Measurements from ENCODE around the gene CLN5.
"Not testable (repeated sequence)": the region's sequence is repeated elsewhere in the genome, so short reads cannot be mapped to it uniquely, and the experiment has no call there.

Gene CLN5

GRCh38 chr13:76991796-76992547, at the start of gene CLN5:
CLN5 (plus strand) TSS chr13:76992081; CDS start chr13:76992099, 18 bp downstream.
- peak within 1 kb of the TSS; percentile 98 for H3K27ac Mint-ChIP-seq
- peaks cover 20% of the 10 kb centered on the region for H3K4me1 Mint-ChIP-seq
- ATAC-seq (ENCODE audit: low read depth), result peak; percentile 87
- H3K27me3 Mint-ChIP-seq, result no peaks in the 10 kb centered on the region
- peaks cover 8% of the 10 kb centered on the region for H3K36me3 Mint-ChIP-seq
- peak within 1 kb of the TSS; percentile 96 for H3K4me3 Mint-ChIP-seq
- DNase-seq (ENCODE audit: low spot score in 2 of 2), result peak; percentile 89 to 94
- H3K9me3 Mint-ChIP-seq, result no peaks in the 10 kb centered on the region

- Mint-ChIP-seq H3K9me3 (peaks cover 2% of the 10 kb centered on the region), H3K36me3 (peaks cover 1% of the 10 kb centered on the region), H3K27ac (no peak overlapping the region), H3K27me3 (peaks cover 6% of the 10 kb centered on the region), H3K4me3 (no peak overlapping the region), H3K4me1 (peaks cover 9% of the 10 kb centered on the region)
- ATAC-seq (ENCODE audit: low read depth) (peak; percentile 43), DNase-seq (ENCODE audit: low spot score in 2 of 2) (no peak)
These were observed 49.5 kb upstream of the CLN5 start for GRCh38 chr13:76942363-76942762.

- Mint-ChIP-seq H3K27me3 (peaks cover 6% of the 10 kb centered on the region), H3K4me1 (peaks cover 9% of the 10 kb centered on the region), H3K36me3 (peaks cover 1% of the 10 kb centered on the region), H3K27ac (no peak overlapping the region), H3K4me3 (no peak overlapping the region), H3K9me3 (peaks cover 2% of the 10 kb centered on the region)
- ATAC-seq (ENCODE audit: low read depth) (no peak), DNase-seq (ENCODE audit: low spot score in 2 of 2) (no peak)
These were observed 48.2 kb upstream of the CLN5 start for GRCh38 chr13:76943646-76944045.

- Mint-ChIP-seq H3K9me3 (peaks cover 2% of the 10 kb centered on the region), H3K36me3 (peaks cover 1% of the 10 kb centered on the region), H3K27me3 (peaks cover 6% of the 10 kb centered on the region), H3K27ac (no peak overlapping the region), H3K4me1 (peaks cover 9% of the 10 kb centered on the region), H3K4me3 (no peak overlapping the region)
- ATAC-seq (ENCODE audit: low read depth), result no peak
- DNase-seq (ENCODE audit: low spot score in 2 of 2), result no peak
These were observed 47.4 kb upstream of the CLN5 start for GRCh38 chr13:76944456-76944855.

GRCh38 chr13:76948149-76948548, 43.7 kb upstream of the CLN5 start, which contains the start of gene ACOD1:
ACOD1 (plus strand) TSS chr13:76948511; CDS start chr13:76948559, 48 bp downstream.
- ATAC-seq (ENCODE audit: low read depth), result no peak
- H3K4me3 Mint-ChIP-seq, result no peak within 1 kb of the TSS
- H3K27me3 Mint-ChIP-seq, result peaks cover 8% of the 10 kb centered on the region
- H3K27ac Mint-ChIP-seq, result no peak within 1 kb of the TSS
- peaks cover 2% of the 10 kb centered on the region for H3K9me3 Mint-ChIP-seq
- no peaks in the 10 kb centered on the region for H3K4me1 Mint-ChIP-seq
- DNase-seq (ENCODE audit: low spot score in 2 of 2), result no peak
- H3K36me3 Mint-ChIP-seq, result peaks cover 1% of the 10 kb centered on the region

GRCh38 chr13:76950101-76950500, 41.8 kb upstream of the CLN5 start:
- H3K4me1 Mint-ChIP-seq, result no peaks in the 10 kb centered on the region

GRCh38 chr13:76953968-76954367, 37.9 kb upstream of the CLN5 start:
- H3K36me3 Mint-ChIP-seq, result no peaks in the 10 kb centered on the region
- no peak overlapping the region for H3K27ac Mint-ChIP-seq
- H3K4me3 Mint-ChIP-seq, result no peak overlapping the region
- peaks cover 10% of the 10 kb centered on the region for H3K27me3 Mint-ChIP-seq
- H3K4me1 Mint-ChIP-seq, result no peaks in the 10 kb centered on the region
- DNase-seq (ENCODE audit: low spot score in 2 of 2), result no peak
- H3K9me3 Mint-ChIP-seq, result peaks cover 2% of the 10 kb centered on the region
- ATAC-seq (ENCODE audit: low read depth), result no peak

More at GRCh38 chr13:76950101-76950500, 41.8 kb upstream of the CLN5 start:
- ATAC-seq (ENCODE audit: low read depth), result no peak
- no peak for DNase-seq (ENCODE audit: low spot score in 2 of 2)
- H3K4me3 Mint-ChIP-seq, result no peak overlapping the region
- H3K27ac Mint-ChIP-seq, result no peak overlapping the region
- H3K27me3 Mint-ChIP-seq, result peaks cover 10% of the 10 kb centered on the region
- H3K36me3 Mint-ChIP-seq, result peaks cover 1% of the 10 kb centered on the region
- H3K9me3 Mint-ChIP-seq, result peaks cover 2% of the 10 kb centered on the region

GRCh38 chr13:76954538-76954937, 37.3 kb upstream of the CLN5 start:
- no peaks in the 10 kb centered on the region for H3K36me3 Mint-ChIP-seq
- no peak overlapping the region for H3K27ac Mint-ChIP-seq
- no peak for ATAC-seq (ENCODE audit: low read depth)
- peaks cover 10% of the 10 kb centered on the region for H3K27me3 Mint-ChIP-seq
- no peak overlapping the region for H3K4me3 Mint-ChIP-seq
- DNase-seq (ENCODE audit: low spot score in 2 of 2), result no peak
- peaks cover 2% of the 10 kb centered on the region for H3K9me3 Mint-ChIP-seq
- no peaks in the 10 kb centered on the region for H3K4me1 Mint-ChIP-seq

- ATAC-seq (ENCODE audit: low read depth) (no peak), DNase-seq (ENCODE audit: low spot score in 2 of 2) (no peak)
- H3K4me3 Mint-ChIP-seq, result no peak overlapping the region
- peaks cover 10% of the 10 kb centered on the region for H3K27me3 Mint-ChIP-seq
- peaks cover 3% of the 10 kb centered on the region for H3K9me3 Mint-ChIP-seq
- H3K27ac Mint-ChIP-seq, result no peak overlapping the region
- peaks cover 1% of the 10 kb centered on the region for H3K36me3 Mint-ChIP-seq
- no peaks in the 10 kb centered on the region for H3K4me1 Mint-ChIP-seq
These were observed 36.7 kb upstream of the CLN5 start for GRCh38 chr13:76955193-76955592.

GRCh38 chr13:76955661-76956060, 36.2 kb upstream of the CLN5 start:
- Mint-ChIP-seq H3K36me3 (peaks cover 5% of the 10 kb centered on the region), H3K9me3 (peaks cover 8% of the 10 kb centered on the region), H3K27me3 (peaks cover 7% of the 10 kb centered on the region), H3K4me1 (no peaks in the 10 kb centered on the region), H3K4me3 (no peak overlapping the region), H3K27ac (no peak overlapping the region)
- no peak for ATAC-seq (ENCODE audit: low read depth)
- no peak for DNase-seq (ENCODE audit: low spot score in 2 of 2)

- H3K36me3 Mint-ChIP-seq, result peaks cover 8% of the 10 kb centered on the region
- H3K27me3 Mint-ChIP-seq, result no peaks in the 10 kb centered on the region
- no peak overlapping the region for H3K27ac Mint-ChIP-seq
- no peak overlapping the region for H3K4me3 Mint-ChIP-seq
- no peak for ATAC-seq (ENCODE audit: low read depth)
- no peaks in the 10 kb centered on the region for H3K4me1 Mint-ChIP-seq
- DNase-seq (ENCODE audit: low spot score in 2 of 2), result no peak
- H3K9me3 Mint-ChIP-seq, result peaks cover 10% of the 10 kb centered on the region
These were observed 32.9 kb upstream of the CLN5 start for GRCh38 chr13:76958841-76959432.

- H3K4me1 Mint-ChIP-seq; DNase-seq (ENCODE audit: low spot score in 2 of 2); H3K27me3 Mint-ChIP-seq; H3K36me3 Mint-ChIP-seq; H3K27ac Mint-ChIP-seq; ATAC-seq (ENCODE audit: low read depth); H3K4me3 Mint-ChIP-seq: not testable (repeated sequence)
- peaks cover 10% of the 10 kb centered on the region for H3K9me3 Mint-ChIP-seq
These were observed 32.1 kb upstream of the CLN5 start for GRCh38 chr13:76959734-76960133.

- no peak for ATAC-seq (ENCODE audit: low read depth)
- peaks cover under 1% of the 10 kb centered on the region for H3K9me3 Mint-ChIP-seq
- no peaks in the 10 kb centered on the region for H3K4me1 Mint-ChIP-seq
- no peak for DNase-seq (ENCODE audit: low spot score in 2 of 2)
- peaks cover 18% of the 10 kb centered on the region for H3K27me3 Mint-ChIP-seq
- H3K27ac Mint-ChIP-seq, result no peak overlapping the region
- peaks cover under 1% of the 10 kb centered on the region for H3K36me3 Mint-ChIP-seq
- no peak overlapping the region for H3K4me3 Mint-ChIP-seq
These were observed 26.0 kb upstream of the CLN5 start for GRCh38 chr13:76965759-76966421.

GRCh38 chr13:76967031-76967430, 24.9 kb upstream of the CLN5 start:
- H3K9me3 Mint-ChIP-seq, result no peaks in the 10 kb centered on the region

More at GRCh38 chr13:76967031-76967430, 24.9 kb upstream of the CLN5 start:
- Mint-ChIP-seq H3K4me1 (no peaks in the 10 kb centered on the region), H3K36me3 (no peaks in the 10 kb centered on the region), H3K4me3 (no peak overlapping the region), H3K27me3 (peaks cover 20% of the 10 kb centered on the region), H3K27ac (no peak overlapping the region)
- no peak for DNase-seq (ENCODE audit: low spot score in 2 of 2)
- no peak for ATAC-seq (ENCODE audit: low read depth)

Measured in memory B cell (primary cell).